ENCODE data around the gene LNX1.

LNX1 gene

DNA sequence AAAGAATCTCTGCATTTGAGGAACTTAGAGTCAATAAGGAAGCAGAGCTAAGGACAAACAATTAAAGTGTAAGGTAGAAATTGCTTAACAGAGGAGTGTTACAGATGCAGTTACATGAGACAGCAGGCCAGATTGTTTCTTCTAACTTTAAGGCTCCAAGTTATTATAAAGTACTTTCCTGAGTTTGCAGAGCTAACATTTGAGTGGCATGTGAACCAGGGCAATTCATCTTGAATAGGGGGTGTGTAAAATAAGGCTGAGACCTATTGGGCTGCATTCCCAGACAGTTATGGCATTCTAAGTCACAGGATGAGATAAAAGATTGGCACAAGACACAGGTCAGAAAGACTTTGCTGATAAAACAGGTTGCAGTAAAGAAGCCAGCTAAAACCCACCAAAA is 7.6 kb upstream of the LNX1 start:
- no peak for DNase-seq

DNA sequence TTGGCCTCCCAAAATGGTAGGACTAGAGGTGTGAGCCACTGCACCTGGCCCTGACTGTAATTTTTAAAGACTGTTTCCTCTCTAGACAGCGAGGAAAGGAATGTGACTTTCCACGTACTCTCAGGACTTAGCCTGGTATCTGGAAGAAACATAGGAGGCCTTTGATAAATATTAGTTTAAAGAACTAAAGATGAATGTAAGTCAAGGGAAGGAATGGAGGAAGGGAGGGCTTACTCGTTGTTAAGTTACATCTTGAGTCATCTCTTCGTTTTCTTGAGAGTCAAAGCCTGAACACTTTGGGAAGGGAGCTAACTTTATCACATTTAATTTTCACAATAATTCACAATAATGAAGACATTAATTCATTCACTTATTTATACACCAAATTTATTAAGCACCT is 7.2 kb upstream of the LNX1 start:
- no peak for DNase-seq

DNA sequence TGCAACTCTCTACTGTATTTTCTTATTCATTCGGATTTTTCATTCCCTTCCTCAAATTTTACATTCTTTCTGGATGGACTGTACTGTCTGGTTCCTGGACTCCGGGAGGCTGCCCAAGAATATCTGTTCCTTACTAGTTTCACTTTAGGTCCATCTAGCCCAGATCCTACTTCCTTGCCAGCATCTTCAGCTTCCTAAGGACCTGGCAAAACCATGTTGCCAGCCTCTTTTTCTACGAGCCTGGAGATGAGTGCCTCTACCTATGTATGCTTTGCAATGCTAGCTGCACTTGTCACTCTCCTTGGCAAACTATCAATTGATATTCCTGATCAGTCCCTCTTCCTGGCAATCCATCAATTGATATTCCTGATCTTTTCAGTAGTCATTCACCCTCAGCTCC is 5.6 kb upstream of the LNX1 start:
- DNase-seq = no peak

DNA sequence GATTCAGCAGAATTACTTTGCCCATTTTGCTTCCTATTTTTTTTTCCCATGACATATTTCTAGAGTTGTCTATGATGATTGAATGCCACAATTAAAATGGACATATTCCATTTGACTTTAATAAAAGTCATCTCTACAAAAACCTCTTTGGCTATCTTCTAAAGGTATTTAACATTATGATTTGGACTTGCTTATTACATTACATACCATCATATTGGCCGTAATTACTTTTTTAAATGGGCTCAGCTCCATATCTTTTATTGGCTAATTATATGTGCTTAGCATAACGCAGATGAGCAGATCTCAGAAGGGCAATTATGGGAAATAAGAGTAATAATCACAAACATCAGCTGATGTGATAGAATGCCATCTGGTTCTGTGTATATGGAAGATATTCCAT is 4.5 kb upstream of the LNX1 start:
- DNase-seq = no peak

DNA sequence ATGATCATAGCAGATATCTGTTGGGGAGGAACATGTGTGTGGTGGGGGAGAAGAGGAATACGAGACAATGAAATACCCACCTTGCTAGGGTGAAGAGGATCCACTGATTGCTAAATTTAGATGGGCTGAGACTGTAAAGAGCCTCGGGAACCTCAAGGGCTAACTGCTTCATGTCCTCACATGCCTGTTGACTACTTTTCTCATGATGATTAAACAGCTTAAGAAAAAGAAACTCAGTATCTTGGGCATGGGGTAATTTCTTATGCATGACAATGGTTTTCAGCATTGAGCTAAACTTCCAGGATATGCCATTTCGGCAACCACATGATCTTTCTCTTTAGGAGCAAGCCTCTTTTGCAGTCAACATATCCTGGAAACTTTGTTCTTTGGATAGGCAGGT is 3.9 kb upstream of the LNX1 start:
- DNase-seq = no peak

DNA sequence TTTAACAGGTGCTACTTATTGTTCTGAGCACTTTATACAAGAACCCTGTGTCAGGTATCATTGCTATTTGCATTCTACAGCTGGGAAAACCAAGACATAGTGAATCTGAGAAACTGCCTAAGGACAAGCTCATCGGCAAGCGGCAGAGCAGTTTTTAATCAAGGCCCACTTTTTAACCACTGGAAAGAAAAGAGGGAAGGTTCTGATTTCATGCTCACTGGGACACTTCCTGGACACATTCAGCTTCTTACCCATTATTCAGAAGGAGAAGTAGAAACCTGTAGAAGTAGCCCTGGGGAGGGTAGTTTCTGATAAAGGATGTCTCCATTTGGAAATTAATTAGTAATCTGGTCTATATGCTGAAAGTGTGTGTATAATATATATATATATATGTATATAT is 2.5 kb upstream of the LNX1 start:
- DNase-seq = no peak

DNA sequence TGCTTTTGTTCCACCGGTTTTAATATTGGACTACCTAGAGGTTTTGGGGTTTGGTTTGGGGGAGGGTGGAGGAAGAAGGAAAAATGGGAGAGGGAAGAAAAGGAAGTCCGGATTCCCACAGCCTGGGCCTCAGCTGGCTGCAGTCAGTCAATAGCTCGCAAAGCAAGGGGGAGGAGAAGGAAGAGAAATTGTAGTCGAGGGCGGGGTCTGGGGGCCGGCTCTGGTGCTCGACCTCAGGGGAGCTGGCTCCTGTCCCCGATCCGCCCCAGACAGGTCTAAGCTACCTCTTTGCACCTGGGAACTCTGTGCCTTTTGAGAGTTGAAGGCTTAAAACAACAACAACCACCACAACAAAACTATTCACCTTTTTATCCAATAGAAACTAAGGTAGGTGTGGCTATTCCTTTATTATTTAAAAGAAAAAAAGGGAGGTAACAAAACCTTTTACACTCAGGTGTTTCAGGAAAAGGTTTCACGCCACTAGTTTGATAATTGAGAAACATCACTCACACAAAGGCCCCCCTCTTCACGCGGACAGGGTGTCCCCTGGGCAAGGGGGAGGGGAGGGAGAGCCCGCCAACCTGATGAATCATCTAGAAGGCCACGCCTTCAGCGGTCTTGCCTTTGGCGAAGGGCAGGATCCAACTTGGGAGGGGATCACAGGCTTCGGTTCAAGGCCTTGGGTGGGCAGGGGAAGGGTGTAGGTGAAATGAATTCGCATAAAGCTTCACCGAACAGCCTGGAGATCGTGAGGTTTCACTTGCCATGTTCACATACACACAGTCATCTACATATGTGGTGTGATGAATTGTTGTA is 1.6 kb upstream of the LNX1 start:
- peak; percentile 93 for DNase-seq

DNA sequence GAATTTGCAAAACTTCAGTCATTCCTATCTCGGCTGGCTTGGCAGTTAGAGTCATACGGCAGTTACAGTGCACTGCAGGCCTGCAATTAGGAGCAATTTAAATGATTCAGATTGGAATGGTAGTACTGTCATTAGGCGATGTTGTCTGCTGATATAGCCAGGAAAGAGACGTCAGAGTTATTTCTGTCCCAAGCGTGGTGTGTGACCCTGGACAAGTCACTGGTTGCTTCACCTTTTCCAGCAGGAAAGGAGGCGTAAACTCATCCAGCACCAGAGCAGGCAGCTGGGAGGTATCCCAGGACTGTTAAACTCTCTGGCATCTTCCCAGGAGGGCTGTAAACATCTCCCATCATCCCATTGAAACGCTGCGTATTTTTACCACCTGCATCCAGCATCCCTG is 836 bp upstream of the LNX1 start:
- DNase-seq = no peak

DNA sequence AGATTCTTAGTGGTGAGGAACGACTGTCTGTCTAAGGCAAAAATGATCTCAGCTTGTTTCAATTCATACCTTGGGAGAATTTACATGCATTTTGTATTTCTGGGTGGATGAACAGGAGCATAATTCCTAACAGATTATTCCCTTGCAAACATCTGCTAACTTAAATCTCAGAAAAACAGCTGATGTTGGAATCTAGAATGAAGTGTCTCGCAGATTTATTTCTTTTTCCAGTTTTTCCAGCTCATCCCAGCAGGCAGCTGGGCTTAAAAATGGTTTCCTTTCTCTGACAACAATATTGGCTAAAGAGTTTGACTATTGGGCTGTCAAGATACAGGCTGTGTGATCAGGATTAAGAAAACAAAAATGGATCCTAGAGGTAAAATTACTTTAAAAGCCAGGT is 1.1 kb downstream of the LNX1 start:
- DNase-seq = no peak

DNA sequence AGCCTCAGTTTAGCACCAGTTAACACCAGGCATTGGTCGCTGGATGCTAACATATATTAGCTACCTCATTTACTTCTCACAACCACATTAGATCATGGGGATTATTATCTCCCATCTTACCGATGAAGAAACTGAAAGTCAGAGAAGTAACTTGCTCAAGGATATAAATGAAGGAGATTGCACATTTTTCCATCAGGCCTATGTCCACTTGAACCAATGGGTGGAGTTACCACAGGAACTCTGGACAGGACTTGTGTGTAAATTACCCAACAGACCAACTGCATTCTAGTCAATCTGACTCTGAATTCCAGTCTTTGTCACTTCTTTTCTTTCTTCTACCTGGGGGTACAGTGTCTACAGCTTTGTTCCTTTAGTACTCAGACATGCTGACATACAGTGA is 1.8 kb downstream of the LNX1 start:
- no peak for DNase-seq

DNA sequence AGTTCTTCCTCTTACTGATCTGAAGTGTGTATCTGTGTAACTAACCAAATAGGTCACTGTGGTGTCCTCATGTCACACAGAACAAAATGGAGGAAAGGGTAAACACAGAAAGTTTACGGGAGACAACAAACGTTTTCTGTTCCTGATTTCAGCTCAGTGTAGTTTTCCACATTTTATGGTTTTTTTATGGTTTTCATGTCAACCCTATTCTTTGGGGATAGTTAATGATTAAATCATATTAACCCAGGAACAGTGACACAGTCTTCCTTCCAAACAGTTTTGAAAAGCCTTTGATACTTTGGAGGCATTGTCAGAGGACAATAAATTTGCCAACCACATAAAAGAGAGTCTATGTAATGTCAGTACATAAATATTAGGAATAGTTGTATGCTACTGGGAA is 4.2 kb downstream of the LNX1 start:
- no peak for DNase-seq

DNA sequence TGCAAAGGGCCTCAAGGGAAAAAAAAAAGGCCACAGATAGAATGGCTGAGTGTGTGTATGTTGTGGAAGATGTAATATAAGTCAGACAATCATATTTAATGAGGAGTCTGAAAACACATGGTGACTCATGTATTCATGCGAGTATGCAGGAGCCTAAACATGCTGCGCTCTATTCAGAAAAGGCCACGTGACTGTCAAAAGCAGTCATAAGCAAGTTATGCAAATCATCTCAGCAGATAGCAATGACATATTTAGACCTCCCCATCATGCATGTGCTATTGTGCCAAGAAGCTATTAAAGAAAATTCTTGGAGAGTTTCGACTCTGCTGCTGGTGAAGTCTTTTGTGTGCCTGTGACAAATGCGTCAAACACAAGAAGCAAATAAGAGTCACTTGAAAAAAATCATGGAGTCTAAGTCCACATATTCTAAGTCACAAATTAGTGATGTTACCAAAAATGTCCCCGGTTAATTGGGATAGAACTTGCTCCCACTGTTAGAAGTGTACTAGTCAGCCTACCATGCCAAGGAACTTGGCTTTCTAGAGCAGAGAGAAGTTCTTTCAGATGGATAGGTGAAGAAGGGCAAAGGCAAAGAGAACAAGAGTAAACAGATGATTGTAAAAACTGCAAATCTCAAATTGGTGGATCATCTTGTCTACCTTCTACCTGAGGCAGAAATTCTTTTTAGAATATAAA is 5.0 kb downstream of the LNX1 start:
- no peak for DNase-seq

DNA sequence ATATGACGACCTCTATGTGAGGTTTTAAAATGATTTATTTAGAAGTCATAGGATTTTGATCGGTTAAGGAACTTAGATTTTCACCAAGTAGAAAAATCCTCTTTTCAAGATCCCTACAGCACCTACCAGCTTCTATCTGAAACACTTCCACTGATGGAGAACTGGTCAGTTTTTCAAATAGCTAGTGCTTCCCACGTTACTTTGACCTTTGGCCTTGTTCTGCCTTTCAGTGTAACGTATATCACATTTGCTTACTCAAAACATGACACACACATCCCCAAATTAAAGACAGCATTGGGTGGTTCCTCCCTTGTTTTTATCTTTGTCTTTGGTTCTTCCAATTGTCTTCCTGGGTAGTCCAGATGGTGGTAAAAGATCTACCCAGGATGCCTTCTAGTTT is 6.6 kb downstream of the LNX1 start:
- DNase-seq = no peak

DNA sequence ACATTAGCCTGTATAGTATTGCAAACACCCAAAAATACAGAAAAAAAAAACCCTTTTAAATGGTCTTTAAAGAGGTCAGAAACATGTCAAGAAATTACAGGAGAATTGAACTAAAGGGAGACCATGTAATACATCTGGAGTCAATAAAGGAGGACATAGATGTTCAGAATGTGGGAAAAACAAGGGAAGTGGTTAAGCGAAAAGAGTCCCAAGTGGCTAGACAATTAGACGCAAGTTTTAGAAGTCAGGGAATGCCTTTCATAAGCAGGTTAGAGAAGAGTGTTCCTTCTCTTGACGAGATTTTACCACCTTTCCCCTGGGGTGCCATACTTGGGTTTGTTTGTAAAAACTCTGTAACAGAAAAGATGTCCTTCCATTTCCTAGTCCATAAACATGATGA is 7.8 kb downstream of the LNX1 start:
- no peak for DNase-seq

DNA sequence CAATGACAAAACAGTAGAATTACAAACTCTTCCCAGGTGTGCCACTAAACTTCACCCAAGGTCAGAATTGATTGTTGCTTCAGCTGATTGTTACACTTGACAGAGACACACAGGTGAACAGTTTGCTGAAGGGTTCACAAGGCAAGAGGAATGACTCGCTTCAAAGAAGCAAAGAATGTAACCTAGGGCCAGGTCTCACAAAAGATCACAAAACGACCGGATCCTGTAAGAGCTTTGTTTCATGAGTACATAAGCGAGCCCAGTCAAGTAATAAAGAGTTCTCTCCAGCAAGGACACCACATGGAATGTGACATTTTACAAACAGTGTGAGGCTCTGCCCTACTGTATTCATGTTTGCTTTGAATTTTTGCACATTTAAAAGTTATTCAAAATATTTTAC is 9.1 kb downstream of the LNX1 start:
- no peak for DNase-seq

DNA sequence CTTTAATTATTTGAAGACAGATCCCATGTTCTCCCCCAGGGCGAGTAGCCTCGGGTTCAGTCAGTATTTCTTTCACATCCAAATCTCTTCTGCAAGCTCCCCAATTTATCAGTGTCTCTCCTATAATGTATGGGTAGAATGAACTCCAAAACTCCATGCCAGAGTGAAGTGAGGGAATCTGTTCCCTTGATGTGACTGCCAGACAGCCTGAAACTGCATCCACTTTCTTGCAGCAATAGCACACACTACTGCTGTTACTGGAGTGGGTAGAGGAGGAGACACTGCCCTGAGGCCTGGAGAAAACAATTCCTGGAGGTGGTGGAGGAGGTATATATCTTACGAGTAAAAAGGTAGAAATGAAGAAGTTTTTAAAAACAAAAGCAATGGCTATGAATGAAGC is 11.0 kb downstream of the LNX1 start:
- DNase-seq = no peak

DNA sequence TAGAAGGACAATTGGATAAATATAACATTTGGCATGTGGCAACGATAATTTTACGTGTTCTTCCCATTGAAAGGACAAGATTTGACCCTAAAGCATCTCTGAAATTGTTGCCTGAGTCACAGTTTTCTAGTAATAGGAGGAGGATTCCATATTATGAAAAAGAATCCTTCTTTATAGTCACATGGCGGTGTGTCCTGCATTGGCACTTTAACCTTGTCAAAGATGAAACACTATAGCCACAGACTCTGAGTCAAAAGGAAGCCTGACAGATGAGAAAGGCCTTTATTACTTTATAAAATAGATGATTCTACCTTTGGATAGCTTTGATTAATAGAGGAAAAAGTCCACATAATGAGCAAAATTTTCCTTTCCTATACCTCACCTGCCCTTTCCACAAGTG is 11.5 kb downstream of the LNX1 start:
- DNase-seq = no peak

DNA sequence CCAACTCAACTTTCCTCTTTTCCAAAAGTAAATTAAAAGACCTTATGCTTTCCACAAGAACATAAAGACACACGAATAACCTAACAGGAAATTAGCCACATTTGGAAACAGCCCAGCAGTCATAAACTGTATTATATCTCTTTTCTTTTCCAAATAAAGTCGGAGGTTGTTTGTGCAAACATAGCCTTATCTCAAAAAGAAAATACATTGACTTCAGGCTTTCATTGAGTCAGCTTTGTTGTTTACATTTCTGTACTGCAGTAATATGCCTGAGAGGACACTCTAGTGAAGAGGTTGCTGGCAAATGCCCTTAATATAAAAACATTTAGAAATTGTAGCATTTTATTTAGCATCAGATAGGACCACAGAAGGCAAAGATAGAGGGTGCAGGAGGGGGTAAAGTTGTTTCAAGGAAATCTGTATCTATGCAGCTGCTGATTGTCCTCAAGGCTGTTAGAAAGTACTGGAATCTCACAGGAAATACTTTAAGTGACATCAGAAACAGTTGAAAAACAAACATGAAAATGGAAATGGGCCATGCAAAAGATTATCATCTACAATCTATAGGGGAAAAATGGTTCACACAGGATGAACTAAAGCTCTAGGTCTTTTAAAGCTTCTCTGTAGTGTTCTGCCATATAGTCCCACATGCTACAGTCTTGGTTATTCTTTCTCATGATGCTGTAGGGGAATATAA is 14.5 kb downstream of the LNX1 start:
- DNase-seq = no peak

DNA sequence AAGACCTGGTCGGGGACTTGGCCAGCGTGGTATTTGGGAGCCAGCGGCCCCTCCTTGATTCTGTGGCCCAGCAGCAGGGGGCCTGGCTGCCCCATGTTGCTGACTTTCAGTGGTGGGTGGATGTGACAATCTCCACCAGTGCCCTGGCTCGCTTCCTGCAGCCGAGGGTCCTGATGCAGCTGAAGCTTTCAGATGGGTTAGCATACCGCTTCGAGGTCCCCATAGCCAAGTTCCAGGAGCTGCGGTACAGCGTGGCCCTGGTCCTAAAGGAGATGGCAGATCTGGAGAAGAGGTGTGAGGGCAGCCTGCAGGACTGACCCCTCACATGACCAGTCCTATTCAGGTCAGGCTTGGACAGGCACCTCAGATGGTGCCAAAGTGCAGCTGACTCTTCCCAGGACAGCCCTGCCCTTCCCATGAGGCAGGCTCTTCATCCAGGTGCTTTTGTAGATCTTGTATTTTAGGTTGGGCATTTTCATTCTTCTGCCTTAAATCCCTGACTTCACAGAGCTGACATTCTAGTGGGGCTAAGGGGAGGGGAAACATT is 15.1 kb downstream of the LNX1 start:
- no peak for DNase-seq

DNA sequence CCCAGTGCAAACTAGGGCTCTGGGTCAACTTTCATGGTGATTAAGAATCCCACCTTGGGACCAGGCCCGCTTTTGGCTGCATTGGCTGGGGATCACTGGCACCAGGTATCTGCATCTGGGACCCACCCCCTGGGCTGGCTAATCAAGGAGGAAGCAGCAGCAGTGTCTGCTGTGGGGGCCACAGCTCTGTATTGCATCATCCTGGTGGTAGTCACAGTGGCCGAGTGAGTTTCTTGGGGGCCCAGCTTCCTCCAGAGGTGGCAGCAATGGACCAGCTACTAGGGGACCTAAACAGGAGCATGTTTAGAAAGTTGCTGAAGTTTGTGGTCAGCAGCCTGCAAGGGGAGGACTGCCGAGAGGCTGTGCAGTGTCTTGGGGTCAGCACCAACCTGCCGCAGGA is 15.7 kb downstream of the LNX1 start:
- DNase-seq = no peak

DNA sequence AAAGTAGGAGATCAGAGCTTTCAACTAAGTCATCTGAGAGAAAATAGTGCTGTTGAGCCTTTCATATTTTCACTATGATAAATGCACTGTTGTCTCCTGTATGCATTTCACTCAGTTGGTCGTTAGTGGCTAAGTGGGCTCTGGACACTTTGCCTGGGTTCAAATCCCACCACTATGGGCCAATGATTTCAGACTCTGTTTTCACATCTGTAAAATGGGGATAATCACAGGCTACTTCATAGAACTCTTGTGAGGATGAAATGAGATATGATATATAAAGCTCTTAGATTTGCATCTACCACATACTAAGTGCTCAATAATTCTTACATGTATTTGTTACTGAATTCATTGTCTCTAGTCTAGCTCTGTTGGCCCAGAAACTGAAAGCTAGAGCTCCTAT is 16.8 kb downstream of the LNX1 start:
- no peak for DNase-seq

DNA sequence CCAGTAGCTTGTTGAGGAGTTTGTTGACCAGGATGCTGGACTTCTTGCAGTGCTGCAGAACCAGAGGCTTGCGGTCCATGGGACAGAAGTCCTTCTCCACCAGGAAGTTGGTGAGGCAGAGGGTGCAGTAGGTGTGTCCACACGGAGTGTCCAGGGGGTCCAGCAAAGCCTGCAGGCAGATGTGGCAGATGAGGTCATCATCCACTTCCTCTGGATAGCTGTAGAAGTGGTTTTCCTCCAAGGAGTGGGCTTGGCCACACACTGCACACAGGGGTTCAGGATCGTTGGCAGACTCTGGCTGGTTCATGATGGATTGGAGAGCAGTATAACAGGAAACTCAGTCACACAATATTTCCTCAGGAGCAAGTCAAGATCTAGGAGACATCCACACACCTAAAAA is 17.6 kb downstream of the LNX1 start:
- DNase-seq = no peak

DNA sequence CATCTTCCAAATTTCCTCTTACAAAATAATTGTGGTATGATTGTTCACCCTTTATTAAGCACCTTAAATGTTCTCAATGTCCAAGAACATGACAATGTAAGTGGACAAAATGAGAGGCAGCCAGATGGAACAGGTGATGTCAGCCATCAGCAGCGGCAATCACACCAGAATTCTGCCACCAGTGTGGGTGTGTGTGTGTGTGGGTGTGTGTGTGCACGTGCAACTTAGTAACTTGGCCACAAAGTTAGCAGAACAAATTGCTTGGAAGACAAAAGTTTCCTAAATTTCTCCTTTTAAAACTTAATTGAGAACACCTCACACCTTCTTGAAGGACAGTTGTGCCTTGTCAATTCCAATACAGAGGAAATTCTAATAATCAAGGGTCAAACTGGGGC is 18.7 kb downstream of the LNX1 start:
- no peak for DNase-seq
